HUDEP-2 (cell line): ENCODE data around the gene PCID2.
"Not testable (repeated sequence)": the region's sequence is repeated elsewhere in the genome, so short reads cannot be mapped to it uniquely, and the experiment has no call there.

Experiments
- DNase-seq, 76 experiments: peaks; one replicate each; lab custom pipeline; 2025; ENCODE audit not compliant: unreplicated experiment in 76 of 76; lab: John Stamatoyannopoulos, UW

PCID2 gene

DNA sequence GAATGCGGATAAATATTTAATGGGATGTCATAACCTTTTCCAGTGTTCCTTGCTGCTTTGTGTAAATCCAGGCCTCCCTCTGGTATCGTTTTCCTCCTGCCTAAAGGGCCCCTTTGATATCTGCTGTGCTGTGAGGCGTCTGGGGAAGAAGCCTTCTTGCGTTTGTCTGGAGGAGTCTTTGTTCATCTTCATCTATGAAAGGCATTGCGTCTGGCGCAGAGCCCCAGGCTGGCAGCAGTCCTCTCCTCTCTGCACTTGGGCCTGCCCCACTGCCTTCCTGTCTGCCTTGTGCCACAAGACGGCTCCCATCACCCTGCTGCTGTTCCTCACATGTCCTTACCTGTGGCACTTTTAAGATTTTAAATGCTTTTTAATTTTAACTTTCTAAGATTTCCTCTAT is 40.3 kb downstream of the PCID2 start:
- DNase-seq = no peak

DNA sequence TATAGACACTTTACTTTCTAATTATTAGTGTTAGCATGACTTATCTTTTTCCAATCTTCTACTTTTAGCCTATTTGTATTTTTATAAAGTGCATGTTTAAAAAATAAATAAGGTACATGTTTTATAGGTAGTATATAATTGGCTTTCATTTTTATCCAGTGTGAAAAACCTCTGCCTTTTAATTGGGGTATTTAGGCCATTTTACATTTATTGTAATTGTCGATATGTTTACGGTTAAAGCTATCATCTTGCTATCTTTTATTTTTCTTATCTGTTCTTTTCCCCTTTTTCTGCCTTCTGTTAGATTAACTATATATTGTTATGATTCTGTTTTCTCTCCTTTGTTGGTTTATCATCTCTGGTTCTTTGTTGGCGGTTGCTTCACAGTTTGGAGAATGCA is 40.9 kb downstream of the PCID2 start:
- no peak for DNase-seq

DNA sequence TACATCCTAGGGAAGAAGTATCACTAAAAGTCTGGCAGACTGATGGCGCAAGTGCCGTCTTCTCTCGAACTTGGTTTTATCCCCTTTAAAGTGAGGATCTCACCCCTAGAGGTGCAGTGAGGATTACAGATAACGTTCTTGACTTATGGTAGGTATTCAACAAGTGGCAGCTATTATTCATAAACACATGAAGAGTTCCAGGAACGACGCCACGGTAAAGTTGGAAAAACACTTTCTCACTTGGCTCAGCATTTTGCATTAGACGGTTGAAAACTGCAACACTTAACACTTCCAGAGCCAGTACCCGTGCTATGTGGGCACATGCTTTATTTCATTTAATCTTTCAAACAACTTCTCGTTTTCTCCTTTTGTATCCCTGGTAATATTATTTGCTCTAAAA is 41.3 kb downstream of the PCID2 start:
- DNase-seq = no peak

DNA sequence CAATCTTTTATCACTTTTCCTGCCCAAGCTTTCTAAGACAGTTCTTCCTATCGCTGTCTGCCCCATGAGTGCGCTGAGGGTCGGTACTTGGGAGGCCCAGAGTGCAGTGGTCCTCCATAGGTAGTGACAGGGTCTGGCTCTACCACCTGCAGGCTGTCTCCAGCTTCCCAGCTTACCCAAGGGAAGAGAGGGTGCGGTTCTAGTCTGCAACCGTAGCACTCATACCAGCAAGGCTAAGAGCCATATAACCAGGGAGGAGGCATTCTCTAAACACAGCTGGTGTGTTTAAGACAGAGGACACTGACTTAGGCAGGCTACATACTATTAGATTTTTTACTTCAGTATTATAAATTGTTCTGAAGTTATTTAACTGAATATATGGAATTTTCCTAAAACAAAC is 41.8 kb downstream of the PCID2 start:
- DNase-seq = no peak

DNA sequence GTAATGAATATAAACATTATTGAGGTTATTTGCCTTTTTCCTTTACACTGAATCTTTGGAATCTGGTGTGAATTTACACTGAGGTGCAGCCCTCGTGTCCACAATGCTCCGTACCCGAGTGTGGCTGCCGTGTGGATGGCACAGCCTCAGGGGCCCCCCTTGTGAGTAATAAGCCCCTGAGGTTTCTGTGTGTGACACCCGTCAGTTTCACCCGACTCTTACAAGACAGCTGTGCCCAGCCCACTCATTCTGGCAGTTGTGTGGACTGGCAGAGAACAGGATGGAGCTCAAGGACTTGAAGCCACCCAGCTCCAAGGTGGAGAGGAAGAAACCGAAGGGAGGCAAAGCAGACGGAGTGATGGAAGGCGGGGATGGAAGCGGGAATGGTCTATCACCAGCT is 42.2 kb downstream of the PCID2 start:
- no peak for DNase-seq

DNA sequence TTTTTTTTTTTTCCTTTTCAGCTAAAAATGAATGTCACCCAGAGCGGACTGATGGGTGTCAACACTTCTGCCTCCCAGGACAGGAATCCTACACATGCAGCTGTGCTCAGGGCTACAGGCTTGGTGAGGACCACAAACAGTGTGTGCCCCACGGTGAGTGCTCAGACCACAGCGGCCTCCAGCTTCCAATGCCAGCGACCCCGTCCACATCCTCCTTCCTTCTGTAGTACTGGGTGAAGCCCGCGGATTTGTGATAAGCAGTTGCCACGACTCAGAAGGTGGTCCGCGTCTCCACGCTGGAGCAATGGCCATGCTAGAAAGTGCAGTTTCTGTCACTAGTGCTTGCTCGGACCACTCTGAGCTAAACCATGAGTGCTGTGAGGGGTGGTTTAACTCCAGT is 44.0 kb downstream of the PCID2 start:
- no peak for DNase-seq

DNA sequence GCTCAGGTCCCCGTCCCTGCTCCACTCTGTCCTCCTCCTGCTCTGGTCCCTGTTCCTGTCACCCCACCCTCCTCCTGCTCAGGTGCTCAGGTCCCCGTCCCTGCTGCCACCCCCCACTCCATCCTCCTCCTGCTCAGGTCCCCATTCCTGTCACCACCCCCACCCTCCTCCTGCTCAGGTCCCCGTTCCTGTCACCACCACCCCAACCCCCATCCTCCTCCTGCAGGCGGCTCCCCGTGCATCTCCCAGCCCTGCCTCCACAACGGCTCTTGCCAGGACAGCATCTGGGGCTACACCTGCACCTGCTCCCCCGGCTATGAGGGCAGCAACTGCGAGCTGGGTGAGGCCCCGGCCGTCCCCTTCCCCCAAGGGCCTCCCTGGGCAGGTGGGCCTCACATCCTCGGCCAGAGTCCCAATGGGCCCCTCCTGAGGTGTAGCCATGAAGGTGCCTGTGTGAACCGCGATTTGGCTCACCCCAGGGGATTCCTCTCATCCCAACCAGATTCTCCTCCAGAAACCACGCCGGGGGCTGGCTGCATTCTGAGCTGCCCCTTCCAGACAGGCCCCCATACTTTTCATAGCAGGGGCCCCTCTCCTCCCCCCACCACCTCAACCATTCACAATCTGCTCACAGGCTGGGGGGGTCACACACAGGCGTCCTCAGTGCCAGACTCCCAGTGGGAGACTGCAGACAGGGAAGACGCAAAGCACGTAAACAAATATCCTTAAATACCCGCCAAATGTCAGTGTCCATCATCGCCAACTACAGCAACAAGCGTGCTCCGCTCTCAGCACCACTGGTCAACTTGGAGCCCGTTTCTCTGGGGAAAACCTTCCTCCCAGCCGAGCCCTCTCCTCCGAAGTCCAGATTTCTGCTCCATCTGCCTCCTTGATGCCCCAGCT is 45.4 kb downstream of the PCID2 start:
- no peak for DNase-seq

DNA sequence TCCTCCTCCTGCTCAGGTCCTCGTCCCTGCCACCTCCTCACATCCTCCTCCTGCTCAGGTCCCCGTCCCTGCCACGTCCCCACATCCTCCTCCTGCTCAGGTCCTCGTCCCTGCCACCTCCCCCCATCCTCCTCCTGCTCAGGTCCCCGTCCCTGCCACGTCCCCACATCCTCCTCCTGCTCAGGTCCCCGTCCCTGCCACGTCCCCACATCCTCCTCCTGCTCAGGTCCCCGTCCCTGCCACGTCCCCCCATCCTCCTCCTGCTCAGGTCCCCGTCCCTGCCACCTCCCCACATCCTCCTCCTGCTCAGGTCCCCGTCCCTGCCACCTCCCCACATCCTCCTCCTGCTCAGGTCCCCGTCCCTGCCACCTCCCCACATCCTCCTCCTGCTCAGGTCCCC is 46.5 kb downstream of the PCID2 start:
- DNase-seq = not testable (repeated sequence)

DNA sequence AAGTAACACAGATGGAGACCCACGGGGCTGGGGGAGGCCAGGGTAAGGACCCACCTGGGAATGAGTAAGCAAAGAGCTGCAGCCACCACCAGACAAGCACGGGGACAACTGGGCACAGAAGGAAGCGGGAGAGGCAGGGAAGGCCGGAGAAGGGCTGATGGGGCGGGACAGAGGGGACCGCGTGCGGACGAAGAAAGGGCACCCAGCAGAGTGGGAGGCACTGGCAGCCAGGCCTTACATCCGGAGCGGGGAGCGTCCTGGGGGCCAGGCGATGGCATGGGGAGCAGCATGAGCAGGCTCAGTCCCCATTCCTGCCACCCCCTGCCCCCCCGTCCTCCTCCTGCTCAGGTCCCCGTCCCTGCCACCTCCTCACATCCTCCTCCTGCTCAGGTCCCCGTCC is 47.0 kb downstream of the PCID2 start:
- DNase-seq = no peak

DNA sequence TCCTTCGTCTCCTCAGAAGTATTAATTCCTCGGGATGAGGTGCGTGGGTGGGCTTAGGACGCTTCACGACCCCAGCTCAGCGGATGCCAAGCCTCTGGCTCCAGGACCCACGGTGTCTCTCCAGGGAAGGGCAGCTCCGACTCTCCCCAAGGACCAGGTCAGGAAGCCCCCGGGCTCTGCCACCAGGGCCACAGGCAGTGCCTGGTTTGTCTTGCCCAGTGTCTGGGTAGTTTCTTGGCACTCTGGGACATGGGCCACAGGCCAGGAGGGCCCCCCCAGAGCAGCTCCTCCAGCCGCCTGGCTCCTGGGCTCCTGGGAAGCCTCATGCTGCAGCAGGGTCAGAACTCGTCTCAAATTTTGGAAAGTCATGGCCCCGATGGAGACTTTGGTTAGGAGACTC is 47.5 kb downstream of the PCID2 start:
- no peak for DNase-seq

DNA sequence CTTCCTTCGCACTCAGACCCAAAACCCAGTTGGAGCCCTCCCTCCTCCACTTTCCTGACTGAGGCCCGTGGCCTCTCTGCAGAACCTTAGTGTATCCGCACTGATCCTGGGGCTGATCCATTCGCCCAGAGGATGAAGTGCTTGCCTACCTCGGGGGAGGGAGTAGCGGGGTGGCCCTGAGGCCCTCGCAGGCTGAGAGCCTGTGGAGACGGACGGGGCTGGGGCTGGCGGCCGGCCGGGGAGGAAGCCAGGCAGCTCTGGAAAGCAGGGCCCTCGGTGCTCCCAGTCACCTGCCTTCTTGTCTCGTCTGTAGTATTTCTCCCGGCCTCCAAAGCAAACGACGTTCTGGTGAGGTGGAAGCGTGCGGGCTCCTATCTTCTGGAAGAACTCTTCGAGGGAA is 48.8 kb downstream of the PCID2 start:
- no peak for DNase-seq

DNA sequence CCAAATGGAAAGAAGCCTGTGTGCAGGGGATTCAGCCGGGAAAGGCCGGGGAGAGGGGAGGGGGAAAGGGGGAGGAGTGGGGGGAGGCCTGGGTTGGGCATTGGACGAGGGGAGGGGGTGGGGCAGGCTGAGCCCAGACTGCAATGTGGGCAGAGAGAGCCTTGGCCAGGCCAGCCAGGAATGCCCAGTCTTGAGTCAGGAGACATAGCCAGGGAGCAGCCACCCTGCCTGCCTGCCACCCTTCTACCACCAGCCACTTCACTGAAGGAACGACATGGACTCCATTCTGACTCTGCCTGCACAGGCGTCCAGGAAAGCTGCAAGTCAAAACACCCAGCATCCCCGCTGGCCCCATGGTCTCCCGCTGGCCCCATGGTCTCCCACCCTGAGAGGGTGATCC is 49.5 kb downstream of the PCID2 start:
- no peak for DNase-seq

DNA sequence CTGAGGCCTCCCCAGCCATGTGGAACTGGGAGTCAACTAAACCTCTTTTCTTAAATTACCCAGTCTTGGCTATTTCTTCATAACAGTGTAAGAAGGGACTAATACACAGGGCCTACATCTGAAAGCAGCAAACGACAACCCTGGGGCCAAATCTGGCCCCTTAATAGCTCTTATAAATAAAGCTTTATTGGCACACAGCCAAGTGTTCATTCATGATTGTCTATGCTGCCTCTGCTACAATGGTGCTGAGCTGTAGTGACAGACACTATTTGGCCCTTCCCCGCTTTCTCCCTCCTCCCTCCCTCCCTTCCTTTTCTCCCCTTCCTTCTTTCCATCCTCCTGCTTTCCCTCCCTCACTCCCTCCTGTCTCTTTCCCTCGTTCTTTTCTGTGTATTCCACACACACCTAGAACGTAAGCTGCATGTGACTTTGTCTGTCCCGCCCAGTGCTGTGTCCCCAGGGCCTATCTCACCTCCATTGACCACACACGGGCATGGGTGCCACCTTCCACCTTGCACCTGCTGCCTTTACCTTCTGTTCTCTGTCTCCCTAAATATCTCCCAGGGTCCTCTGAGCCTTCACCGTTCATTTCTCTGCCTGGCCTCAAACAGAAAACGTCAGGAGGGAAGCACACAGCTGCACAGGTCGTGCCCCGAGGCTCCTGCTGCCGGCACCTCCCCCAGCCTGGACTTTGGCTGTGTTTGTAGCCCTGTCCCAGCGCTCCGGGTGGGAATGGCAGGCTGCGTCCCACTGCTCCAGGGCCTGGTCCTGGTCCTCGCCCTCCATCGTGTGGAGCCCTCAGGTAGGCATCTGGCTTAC is 50.3 kb downstream of the PCID2 start, which contains the start of gene PROZ:
Gene PROZ (plus strand): TSS at position 720 of the 819 bp plus-strand sequence. CDS start 13 bp downstream, at position 733.
- peak in 1 of 76 experiments; percentile 6 for DNase-seq

DNA sequence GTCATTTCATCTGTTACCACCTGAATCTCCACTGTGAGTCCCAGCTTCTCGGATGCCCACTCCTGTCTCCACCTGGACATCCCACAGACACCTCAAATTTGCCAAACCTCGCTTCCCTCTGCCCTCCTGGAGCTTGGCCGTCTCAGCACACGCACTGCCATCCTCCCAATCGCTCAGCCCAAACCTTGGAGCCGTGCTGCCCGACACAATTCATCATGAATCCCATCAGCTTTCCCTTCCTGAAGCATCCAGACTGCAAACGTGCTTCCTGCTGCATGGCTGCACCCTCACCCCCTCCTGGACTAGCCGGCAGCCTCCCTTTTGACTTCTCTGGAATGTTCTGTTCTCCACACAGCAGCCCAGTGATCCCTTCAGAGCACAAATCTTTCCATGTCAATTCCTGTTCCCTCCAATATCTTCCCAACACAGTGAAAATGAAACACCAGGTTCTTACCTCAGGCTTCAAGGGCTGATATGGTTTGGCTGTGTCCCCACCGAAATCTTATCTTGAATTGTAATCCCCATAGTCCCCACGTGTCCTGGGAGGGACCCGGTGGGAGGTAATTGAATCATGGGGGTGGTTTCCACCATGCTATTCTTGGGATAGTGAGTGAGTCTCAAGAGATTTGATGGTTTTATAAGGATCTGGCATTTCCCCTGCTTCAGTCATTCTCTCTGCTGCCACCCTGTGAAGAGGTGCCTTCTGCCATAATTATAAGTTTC is 51.1 kb downstream of the PCID2 start:
- DNase-seq = peak in 6 of 76 experiments; percentile 4 to 24 (median 14)

DNA sequence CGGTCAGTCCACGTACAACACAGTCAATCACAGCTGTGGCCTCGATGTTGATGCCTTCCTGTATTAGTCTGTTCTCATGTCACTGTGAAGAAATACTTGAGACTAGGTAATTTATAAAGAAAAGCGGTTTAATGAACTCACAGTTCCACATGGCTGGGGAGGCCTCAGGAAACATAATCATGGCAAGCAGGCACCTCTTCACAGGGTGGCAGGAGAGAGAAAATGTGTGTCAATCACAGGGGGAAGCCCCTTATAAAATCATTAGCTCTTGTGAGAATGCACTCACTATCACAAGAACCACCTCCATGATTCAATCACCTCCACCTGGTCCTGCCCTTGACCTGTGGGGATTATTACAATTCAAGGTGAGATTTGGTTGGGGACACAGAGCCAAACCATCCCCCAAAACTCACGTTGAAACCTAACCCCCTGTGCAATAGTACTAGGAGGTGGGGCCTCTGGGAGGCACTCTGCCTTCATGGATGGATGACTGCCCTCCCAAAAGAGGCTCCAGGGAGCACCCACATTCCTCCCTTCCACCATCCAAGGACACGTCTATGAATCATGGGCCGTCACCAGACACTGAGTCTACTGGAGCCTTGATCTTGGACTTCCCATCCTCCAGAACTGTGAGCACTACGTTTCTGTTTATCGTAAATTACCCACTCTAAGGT is 52.4 kb downstream of the PCID2 start:
- DNase-seq = no peak

DNA sequence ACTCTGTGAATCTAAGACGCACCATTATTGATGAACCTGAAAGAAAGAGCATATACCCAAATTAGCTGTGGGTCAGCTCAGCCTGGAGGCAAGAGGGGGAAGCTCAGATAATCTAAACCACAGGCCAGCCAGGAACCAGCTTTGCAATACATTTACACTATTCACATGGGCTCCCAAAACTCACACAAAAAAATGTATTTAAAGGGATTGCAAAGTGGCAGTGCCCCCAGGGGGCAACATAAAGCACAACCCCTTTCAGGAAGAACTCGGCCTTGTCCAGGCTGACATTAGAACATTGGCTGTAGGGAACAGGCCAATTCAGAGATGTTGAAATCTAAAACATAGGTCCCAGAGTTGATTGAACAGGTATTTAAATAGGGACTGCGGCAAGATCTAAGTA is 53.3 kb downstream of the PCID2 start:
- DNase-seq = no peak

DNA sequence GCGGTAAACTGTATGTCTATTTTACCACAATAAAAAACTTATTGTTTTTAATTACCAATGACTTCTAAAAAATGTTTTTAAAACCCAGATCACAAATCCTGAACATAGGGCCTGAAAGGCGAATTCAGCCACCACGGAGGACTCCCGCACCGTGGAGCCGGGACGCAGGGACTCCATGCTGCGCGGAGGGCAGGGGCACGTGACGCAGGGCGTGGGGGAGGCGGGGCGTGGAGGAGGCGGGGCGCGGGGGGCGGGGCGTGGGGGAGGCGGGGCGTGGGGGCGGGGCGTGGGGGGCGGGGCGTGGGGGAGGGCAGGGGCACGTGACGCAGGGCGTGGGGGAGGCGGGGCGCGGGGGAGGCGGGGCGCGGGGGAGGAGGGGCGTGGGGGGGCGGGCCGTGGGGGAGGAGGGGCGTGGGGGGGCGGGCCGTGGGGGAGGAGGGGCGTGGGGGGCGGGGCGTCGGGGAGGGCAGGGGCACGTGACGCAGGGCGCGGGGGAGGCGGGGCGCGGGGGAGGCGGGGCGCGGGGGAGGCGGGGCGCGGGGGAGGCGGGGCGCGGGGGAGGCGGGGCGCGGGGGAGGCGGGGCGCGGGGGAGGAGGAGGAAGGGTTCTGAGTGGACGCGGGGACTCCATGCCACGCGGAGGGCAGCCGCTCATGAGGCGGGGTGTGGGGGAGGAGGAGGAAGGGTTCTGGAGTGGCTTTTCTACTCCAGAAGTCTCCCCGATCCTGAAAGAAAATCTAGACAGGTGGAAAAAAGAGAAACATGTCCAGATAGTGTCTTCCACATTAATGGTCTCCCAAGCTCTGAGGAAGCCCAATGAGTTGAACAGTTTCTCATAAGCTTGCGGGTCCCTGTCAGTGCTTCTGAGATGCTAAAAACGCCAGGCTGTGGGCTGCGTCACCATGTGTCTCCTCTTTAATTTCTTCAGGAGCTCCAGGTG is 54.4 kb downstream of the PCID2 start:
- peak in 69 of 76 experiments; percentile 6 to 83 (median 59) for DNase-seq

DNA sequence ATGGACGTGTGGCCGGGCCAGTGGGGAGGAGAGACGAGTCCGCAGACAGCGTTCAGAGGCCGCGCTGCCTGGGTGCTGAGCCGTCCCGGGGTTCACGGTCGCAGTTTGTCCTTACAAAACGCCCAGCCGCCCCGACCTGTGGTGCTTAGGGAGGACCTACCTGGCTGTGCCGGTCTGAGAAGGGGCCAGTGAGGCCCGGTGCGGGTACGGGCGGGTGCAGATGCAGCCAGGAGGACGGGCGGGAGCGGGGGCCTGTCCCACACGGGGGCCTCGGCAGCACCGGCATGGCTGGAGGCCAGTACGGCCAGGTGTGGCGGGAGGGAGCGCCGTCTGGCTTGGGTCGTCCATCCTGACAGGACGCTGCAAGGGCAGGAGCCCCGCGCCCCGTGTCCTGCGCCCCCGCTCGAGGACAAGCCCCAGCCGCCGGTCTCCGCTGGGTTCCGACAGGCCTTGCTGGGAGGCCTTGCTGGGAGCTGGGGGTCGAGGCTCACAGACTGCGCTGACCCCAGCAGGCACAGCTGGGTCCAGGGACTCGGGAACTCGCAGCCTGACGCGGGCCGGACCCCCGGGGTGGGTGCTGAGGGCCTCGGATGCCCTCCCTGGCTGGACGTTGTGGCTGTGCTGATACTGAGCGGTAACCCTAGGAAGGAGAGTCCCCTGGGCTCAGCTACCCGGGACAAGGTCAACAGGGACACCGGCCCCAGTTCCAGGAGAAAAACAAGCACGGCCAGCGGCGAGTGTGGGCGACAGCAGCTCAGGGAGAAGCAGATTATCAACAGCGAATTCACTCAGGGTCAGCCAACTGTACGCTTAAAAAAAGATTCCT is 55.3 kb downstream of the PCID2 start:
- peak in 12 of 76 experiments; percentile 13 to 65 (median 46) for DNase-seq

DNA sequence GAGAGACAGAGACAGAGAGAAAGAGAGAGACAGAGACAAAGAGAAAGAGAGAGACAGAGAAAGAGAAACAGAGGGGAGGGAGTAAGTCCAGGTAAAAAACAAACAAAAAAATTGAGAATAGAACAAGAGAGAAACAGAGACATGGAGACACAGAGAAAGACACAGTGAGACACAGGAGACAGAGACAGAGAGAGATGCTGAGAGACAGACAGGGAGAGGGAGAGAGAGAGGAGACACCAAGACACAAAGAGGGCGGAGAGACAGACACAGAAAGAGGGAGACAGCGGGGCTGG is 55.8 kb downstream of the PCID2 start:
- DNase-seq = no peak
